Kidney epithelial cell (primary cell): ENCODE measurements around the gene TRNP1. TPM values are rescaled to one million over a fixed set of nuclear protein-coding genes. Genes with fewer than 3 reads are reported as not detected.

Experiments used
- DNase-seq: peaks from one replicate; pipeline ENCODE4 v3.0.0-alpha.2; 2010; ENCODE audit warnings: low read depth
- H3K27me3 ChIP-seq: 2 replicates; pipeline ENCODE4 v1.6.0; 2011; ENCODE audit warnings: low read length; ENCODE audit not compliant: control insufficient read depth, insufficient read depth
- H3K36me3 ChIP-seq: 2 replicates; pipeline ENCODE4 v1.5.1; 2011; ENCODE audit warnings: low read length; ENCODE audit not compliant: control insufficient read depth, insufficient read depth
- H3K4me3 ChIP-seq: 2 replicates; pipeline ENCODE4 v1.5.1; 2011; ENCODE audit warnings: low read depth, mild to moderate bottlenecking, control low read depth, low read length
- CTCF ChIP-seq: IDR thresholded peaks from 2 replicates; pipeline ENCODE4 v1.5.1; 2011; ENCODE audit warnings: mild to moderate bottlenecking, moderate library complexity, low read length, control low read depth, inconsistent platforms; ENCODE audit not compliant: insufficient read depth, poor library complexity, severe bottlenecking
- total RNA-seq: library from RNA; depleted of rRNA; stranded (reverse); fragments of >200 nt; gene quantifications from 2 replicates; pipeline ENCODE4 v1.2.3, GENCODE V29; 2015

The TRNP1 gene
- total RNA-seq, 1 donor from 2014 or later, result 127 TPM

GRCh38 chr1:26957306-26957705, 36.2 kb upstream of the TRNP1 start:
- DNase-seq, result no peak
- Histone ChIP-seq H3K4me3 (no peak overlapping the region), H3K36me3 (no peaks in the 10 kb centered on the region), H3K27me3 (peaks cover 10% of the 10 kb centered on the region)
- no peak for TF ChIP-seq CTCF

GRCh38 chr1:26959270-26959669, 34.2 kb upstream of the TRNP1 start:
- peak overlapping the region; percentile 47 for H3K4me3 ChIP-seq
- TF ChIP-seq CTCF, result no peak
- peaks cover 10% of the 10 kb centered on the region for H3K27me3 ChIP-seq
- DNase-seq, result no peak
- no peaks in the 10 kb centered on the region for H3K36me3 ChIP-seq

- Histone ChIP-seq H3K27me3 (peaks cover 10% of the 10 kb centered on the region), H3K36me3 (no peaks in the 10 kb centered on the region), H3K4me3 (peak within 1 kb of the TSS; percentile 47)
- TF ChIP-seq CTCF, result peak; percentile 31
- no peak for DNase-seq
Measured at GRCh38 chr1:26959722-26960624, 33.5 kb upstream of the TRNP1 start, which contains the start of gene KDF1. Gene KDF1 (minus strand): TSS chr1:26960468. CDS start chr1:26952380, 8,088 bp downstream.

- H3K4me3 ChIP-seq, result peak overlapping the region; percentile 47
- DNase-seq, result no peak
- H3K27me3 ChIP-seq, result peaks cover 10% of the 10 kb centered on the region
- no peaks in the 10 kb centered on the region for H3K36me3 ChIP-seq
- no peak for TF ChIP-seq CTCF
Measured at GRCh38 chr1:26960625-26960966, 32.9 kb upstream of the TRNP1 start.

GRCh38 chr1:26961826-26962225, 31.7 kb upstream of the TRNP1 start:
- Histone ChIP-seq H3K27me3 (peaks cover 10% of the 10 kb centered on the region), H3K4me3 (no peak overlapping the region), H3K36me3 (no peaks in the 10 kb centered on the region)
- TF ChIP-seq CTCF, result no peak
- DNase-seq, result peak; percentile 71
